OCI-M1 (cell line): ENCODE results near the gene CD160.
"Not testable (repeated sequence)": the region's sequence is repeated elsewhere in the genome, so short reads cannot be mapped to it uniquely, and the experiment has no call there.

Experiments used
- DNase-seq: peaks from one replicate; lab custom pipeline; 2025; lab: John Stamatoyannopoulos, UW

CD160 gene

DNA sequence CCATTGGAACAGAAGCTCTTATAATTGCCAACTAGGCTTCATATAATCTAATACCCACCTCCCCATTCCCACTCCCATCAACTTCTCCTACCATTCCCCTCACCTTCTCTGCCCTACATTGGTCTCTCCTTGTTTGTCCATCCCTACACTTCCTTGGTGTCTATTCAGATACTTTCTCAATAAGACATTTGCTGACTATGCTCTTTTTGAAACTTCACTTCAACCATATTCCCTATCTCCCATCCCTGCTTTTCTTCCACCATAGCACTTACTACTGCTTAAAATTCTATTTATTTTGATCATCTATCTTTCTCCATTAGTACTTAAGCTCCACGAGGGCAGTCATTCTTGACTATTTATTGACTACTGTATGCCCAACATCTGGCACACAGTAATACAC lies 40.4 kb downstream of the CD160 start:
- DNase-seq, result no peak

GRCh38 chr1:145760395-145760949 lies 41.2 kb downstream of the CD160 start:
- DNase-seq, result not testable (repeated sequence)

GRCh38 chr1:145761498-145761897 lies 42.2 kb downstream of the CD160 start:
- DNase-seq, result not testable (repeated sequence)

DNA sequence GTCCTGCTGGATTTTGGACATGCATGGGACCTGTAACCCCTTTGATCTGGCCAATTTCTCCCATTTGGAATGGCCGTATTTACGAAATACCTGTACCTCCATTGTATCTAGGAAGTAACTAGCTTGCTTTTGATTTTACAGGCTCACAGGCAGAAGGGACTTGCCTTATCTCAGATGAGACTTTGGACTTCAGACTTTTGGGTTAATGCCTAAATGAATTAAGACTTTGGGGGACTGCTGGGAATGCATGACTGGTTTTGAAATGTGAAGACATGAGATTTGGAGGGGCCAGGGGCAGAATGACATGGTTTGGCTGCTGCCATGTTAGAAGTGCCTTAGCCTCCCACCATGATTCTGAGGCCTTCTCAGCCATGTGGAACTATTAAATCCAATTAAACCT lies 42.7 kb downstream of the CD160 start:
- not testable (repeated sequence) for DNase-seq

DNA sequence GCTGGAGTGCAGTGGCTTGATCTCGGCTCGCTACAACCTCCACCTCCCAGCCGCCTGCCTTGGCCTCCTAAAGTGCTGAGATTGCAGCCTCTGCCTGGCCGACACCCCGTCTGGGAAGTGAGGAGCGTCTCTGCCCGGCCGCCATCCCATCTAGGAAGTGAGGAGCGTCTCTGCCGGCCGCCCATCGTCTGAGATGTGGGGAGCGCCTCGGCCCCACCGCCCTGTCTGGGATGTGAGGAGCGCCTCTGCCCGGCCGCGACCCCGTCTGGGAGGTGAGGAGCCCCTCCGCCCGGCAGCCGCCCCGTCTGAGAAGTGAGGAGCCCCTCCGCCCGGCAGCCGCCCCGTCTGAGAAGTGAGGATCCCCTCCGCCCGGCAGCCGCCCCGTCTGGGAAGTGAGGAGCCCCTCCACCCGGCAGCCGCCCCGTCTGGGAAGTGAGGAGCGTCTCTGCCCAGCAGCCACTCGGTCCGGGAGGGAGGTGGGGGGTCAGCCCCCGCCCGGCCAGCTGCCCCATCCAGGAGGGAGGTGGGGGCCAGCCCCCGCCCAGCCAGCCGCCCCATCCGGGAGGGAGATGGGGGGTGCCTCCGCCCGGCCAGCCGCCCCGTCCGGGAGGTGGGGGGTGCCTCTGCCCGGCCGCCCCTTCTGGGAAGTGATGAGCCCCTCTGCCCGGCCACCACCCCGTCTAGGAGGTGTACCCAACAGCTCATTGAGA lies 45.1 kb downstream of the CD160 start:
- DNase-seq, result not testable (repeated sequence)

DNA sequence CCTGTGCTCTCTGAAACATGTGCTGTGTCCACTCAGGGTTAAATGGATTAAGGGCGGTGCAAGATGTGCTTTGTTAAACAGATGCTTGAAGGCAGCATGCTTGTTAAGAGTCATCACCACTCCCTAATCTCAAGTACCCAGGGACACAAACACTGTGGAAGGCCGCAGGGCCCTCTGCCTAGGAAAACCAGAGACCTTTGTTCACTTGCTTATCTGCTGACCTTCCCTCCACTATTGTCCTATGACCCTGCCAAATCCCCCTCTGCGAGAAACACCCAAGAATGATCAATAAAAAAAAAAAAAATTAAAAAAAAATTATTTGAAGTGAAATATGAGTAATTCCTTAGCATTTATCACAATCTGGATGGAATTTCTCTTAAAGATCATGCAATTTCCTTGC lies 45.8 kb downstream of the CD160 start:
- DNase-seq, result not testable (repeated sequence)

DNA sequence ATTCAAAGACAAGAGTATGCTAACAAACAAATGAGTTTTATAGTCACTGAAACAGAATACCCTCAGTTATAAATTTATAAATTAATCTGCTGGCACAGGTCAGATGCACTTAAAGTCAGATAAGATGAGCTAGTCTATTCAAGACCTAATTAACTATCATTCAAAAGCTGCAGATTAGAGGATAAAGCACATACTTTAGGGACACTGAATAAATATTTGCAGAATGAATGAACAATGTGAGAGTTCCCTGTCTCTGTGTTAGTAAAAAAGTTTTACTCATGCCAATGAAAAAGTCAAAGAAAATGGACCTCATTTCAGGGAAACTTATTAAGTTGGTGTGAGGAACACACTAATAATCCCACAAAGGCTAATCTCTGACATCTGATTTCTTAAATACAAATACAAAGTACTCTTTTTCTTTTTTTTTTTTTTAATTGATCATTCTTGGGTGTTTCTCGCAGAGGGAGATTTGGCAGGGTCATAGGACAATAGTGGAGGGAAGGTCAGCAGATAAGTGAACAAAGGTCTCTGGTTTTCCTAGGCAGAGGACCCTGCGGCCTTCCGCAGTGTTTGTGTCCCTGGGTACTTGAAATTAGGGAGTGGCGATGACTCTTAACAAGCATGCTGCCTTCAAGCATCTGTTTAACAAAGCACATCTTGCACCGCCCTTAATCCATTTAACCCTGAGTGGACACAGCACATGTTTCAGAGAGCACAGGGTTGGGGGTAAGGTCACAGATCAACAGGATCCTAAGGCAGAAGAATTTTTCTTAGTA lies 46.5 kb downstream of the CD160 start:
- DNase-seq, result not testable (repeated sequence)

GRCh38 chr1:145766926-145767325 lies 47.6 kb downstream of the CD160 start:
- DNase-seq, result not testable (repeated sequence)

GRCh38 chr1:145768004-145768403 lies 48.7 kb downstream of the CD160 start:
- DNase-seq, result not testable (repeated sequence)

DNA sequence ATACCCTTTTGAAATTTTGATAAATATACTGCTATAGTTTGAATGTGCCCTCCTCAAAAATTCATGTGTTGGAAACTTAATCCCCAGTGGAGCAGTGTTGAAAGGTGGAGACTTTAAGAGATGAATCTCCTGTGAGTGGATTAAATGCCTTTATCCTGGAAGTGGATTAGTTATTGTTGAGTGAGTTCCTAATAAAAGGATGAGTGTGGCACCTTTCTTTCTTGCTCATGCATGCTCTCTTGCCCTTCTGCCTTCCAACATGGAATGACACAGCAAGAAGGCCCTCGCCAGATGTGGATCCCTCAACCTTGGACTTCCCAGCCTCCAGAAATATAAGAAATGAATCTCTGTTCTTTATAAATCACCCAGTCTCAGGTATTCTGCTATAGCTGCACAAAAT lies 51.8 kb downstream of the CD160 start:
- DNase-seq, result no peak

GRCh38 chr1:145773423-145773822 lies 54.1 kb downstream of the CD160 start:
- DNase-seq, result no peak

DNA sequence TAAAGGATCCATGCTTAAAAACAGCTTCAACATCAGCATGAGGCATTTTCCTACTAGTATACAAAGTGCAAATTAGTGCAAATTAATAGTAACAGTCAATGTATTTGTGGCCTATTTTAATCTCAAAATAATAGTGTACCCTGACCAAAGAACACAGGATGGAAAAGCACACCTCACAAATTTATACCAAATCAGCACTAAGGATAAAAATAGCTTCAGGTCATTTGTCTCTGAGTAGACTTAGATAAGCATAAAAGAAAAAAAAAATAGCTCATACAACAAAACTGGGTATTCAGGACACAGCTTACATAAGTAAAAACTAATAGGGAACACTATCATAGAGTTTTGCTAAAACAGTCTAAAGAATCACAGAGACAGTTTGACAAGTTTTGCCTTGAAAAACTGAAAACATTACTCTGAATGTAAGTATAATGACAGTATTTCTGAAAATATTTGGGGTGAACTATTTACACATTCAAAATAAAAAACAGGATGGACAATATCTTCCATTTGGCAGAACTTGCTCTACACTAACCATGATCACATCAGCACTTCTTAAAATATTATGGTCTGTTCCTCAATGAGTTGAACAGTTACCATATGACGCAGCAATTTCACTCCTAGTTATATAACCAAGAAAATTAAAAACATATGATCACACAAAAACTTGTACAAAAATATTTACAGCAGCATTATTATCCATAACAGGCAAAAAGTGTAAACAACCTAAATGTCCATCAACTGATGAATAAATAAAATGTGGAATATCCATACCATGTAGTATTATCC lies 58.3 kb downstream of the CD160 start:
- no peak for DNase-seq

DNA sequence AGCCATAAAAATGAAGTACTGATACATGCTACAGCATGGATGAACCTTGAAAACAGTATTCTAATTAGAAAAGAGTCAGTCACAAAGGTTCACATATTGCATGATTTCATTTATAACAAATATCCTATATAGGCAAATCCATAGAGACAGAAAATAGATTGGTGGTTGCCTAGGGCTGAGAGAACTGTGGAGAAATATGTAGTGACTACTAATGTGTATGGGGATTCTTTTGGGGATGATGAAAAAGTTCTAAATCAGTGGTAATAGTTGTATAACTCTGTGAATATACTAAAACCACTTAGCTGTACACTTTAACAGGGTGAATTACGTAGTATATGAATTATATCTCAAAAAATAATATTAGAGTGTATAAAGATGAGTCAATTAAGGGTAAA lies 58.8 kb downstream of the CD160 start:
- DNase-seq, result no peak

DNA sequence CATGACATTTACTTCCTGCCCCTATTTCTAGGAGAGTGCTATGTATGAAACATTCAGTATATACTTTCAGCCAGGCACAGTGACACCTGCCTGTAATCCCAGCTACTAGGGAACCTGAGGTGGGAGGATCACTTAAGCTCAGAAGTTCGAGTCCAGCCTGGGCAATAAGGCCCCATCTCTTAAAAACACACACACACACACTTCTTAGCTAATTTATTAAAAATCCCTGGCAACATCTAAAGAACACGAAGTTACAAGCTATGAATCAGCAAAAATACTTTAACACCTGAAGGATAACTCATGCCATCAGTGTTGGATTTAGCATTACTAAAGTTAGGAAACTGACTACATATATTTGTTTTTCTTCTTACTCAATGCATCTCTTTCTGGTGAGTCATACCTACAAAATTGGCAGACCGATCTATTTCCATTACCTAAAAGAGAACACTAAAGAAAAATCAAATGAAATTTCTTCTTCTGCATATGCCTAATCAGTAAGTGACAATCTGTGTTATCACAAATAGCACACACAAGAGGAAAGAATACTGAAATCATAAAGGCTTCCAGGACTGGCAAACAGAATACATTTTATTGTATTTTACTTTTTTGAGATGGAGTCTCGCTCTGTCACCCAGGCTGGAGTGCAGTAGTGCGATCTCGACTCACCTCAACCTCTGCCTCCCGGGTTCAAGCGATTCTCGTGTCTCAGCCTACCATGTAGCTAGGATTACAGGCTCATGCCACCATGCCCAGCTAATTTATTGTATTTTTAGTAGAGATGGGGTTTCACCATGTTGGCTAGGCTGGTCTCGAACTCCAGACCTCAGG lies 63.2 kb downstream of the CD160 start:
- no peak for DNase-seq

GRCh38 chr1:145784409-145784808 lies 65.1 kb downstream of the CD160 start:
- DNase-seq, result no peak

DNA sequence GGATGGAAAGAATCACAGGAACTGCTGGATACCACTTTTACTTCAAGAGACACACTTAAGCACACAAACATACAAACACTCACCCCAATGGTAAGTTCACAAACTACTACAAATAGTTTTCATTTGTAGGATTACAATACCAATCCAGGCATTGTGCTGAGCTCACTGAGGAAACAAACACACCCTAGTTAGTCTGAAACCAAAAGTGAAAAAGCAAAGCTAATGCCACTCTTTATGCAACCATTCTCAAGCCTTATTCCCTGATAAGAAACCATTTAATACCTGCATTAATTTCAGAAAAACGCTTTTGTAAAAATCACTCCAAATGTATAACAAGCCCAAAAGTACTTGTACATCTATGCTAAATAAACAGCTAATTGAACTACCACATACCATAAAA lies 66.2 kb downstream of the CD160 start:
- no peak for DNase-seq

GRCh38 chr1:145786271-145786670 lies 67.0 kb downstream of the CD160 start:
- no peak for DNase-seq

- DNase-seq, result no peak
Observed at GRCh38 chr1:145788580-145788979, 69.3 kb downstream of the CD160 start.
